IPS-NIHi7 (cell line): ENCODE data around the gene PALM3.
"Not testable (repeated sequence)": the region's sequence is repeated elsewhere in the genome, so short reads cannot be mapped to it uniquely, and the experiment has no call there.

Experiments used
- DNase-seq: peaks from one replicate; pipeline ENCODE4 v3.0.0; 2012; ENCODE audit warnings: mixed read lengths; ENCODE audit errors: extremely low spot score

Gene PALM3

DNA sequence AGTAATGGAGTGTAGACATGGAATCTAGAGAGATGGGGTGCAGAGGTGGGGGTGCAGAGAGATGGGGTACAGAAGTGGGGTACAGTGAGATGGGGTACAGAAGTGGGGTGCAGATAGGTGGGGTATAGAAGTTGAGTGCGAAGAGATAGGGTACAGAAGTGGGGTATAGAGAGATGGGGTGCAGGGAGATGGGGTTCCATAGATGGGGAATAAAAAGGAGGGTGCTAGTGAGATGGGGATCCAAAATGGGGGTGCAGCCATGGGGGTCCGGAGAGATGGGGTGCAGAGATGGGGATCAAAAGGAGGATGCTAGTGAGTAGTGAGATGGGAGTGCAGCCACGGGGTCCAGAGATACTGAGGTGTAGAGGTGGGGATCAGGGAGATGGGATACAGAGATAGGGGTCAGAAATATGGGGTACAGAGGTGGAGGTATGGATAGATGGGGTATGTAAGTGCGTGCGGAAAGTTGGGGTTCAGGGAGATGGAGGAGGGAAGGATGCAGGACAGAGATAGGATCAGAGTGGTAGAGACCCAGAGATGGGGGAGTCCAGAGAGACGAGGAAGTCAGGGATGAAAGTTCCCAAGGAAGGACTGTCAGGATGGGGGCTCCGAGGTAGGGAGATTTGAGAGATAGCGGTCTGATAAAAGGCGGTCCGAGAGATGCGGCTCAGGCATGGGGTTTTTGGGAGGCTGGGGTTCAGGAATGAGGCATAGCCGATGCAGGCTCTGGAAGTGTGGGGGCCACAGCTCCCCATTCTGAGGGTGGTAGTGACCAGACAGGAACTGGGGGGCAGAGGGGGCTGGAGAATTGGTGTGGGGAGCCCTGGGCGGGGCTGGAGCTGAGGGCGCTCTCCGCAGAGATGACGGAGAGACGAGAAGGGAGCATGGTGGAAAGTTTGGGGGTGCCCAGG lies 3.4 kb downstream of the PALM3 start:
- no peak for DNase-seq

DNA sequence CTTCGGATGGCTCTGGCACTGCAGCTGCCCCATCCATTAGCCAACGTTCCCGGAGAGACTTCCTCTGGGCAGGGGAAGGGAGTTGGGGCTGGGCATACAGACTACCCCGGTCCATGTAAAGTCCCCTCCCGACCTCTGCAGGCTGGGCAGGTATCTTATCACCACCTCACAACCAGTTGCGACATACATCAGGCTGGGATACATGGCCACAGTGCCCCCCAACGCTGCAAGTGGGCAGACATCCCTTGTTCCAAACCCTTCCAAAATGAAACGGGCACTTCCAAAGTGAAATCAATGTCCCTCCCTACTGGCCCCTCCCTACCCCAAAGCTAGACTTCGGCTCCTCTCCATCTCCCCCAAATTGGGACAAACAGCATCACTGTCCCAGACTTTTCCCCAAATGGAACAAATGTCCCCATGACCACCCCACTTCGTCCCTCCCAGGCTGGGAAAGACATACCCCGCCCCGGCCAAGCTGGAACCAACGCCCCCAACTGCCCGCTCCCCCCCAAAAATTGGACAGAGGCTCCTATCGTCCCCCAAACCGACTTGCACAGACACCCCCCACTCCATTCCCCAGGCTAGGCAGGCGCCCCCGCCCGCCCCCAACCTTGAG lies 5.0 kb downstream of the PALM3 start:
- DNase-seq: peak; percentile 10

DNA sequence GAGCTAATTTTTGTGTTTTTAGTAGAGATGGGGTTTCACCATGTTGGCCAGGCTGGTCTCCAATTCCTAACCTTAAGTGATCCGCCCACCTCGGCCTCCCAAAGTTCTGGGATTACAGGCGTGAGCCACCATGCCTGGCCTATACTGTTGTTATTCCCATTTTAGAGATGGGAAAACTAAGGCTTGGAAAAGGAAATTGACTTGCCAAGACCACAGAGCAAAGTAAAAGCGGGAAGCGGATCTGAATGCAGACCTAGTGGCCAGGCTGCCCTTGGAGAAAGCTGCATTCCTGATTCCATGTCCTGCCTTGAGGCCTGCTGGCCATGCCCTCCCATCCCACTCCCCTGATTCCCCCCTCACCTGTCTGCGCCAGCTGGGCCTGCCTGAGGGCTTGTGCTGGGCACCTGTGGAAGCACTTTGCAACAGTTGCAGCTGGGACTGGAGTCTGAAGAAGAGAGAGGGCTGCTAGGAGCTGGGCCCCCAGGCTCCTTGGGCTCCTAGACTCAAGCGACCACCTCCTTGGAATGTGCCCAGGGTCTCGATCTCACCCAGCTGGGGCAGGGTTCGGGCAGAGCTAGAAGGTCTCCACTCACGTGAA lies 5.7 kb downstream of the PALM3 start:
- DNase-seq: no peak

DNA sequence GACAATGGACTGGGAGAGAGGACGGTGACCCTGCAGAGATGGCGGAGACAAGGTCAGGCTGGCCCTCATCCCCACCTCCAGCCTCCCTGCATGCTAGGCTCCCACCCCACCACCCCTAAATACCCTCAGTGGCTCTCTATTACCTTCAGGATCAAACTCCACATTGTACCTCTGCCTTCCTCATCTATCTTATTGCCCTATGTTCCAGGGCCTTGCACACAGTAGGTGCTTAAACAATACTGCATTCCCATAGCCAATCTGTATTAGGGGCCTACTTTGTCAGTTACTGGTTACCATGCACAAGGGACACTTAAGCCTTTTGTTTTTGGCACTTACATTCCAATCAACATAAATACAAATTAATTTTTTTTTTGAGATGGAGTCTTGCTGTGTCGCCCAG lies 6.5 kb downstream of the PALM3 start:
- DNase-seq: no peak

DNA sequence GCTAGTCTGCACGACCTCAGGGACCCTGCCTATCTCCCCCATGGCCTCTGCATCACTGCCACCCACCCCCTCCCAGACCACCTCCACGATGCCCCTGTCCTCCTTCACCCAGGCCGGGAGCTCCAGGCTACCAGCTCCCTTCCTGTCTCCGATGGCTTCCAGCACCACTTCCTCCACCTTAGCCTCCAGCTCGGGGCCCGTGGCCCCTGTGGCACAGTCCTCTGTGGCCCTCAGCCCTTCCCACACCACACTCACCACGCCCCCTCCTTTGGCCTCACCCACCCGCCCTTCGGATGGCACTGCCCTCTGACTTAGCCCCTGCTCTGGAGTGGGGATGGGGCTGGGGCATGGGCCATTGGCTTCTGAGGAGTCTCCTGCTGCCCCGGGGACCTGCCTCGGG lies 7.2 kb downstream of the PALM3 start:
- DNase-seq: no peak

DNA sequence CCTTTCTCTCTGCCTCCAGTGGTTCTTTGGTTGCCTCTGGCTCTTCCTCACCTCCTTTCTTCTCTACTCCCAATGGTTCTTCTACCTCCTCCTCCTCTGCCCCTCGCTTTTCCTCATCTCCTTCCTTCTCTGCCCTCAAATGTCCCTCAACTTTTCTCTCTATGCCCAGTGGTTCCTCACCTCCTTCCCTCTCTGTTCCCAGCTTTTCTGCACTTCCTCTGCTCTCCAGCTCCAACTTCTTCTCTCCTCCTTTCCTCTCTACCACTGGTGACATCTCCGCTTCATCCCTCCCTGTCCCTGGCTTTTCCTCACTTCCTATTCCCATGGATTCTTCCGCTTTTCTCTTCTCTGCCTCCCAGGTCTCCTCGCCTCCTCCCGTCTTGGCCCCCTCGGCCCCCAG lies 7.8 kb downstream of the PALM3 start:
- DNase-seq: no peak

DNA sequence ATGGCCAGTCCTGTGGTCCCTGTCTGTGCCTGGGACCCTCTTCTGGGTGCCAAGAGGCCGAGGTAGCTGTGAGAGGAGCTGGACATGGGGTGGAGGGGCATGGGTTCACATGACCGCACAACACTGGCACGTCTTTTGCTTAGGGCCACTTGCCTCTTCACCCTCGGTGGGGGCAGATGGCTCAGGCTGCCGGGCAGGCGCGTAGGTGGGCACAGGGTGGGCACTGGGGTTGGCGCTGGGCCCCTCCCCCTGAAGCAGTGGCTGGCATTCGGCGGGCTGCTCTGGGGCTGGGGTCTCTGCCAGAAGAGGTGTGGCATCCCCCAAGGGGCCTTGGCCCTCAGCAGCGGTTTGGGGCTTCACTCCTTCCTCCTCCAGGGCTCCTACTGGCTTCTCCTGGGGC lies 8.4 kb downstream of the PALM3 start:
- no peak for DNase-seq

DNA sequence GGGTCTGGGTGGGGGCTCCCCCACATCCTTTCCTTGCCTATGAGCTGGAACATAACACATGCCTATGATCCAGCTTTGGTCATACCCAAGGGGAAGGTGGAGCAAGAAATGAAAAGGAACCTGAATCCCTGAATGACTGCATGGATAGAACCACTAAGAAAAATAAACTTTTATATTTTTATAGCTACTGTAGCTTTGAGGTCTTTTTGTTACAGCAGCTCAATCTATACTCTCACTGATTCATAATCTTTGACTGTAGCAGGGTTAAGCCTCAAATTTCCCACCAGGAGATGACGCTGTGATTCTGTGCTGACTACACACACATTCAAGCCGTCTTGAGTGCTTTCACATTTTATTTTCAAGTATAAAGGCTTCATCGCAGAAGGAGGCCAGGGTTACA lies 8.8 kb downstream of the PALM3 start:
- DNase-seq: no peak

DNA sequence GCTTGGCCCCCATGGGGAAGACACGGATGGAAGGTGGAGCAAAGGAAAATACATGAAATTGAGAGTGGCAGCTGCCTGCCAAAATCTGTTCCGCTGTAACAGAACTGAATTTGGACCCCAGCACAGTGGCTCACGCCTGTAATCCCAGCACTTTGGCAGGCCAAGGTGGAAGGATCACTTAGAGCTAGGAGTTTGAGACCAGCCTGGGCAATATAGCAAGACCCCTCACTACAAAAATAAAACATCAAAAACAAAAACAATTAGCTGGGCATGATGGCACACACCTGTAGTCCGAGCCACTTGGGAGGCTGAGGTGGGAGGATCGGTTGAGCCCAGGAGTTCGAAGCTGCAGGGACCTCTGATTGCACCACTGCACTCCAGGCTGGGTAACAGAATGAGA lies 9.4 kb downstream of the PALM3 start:
- DNase-seq: no peak

DNA sequence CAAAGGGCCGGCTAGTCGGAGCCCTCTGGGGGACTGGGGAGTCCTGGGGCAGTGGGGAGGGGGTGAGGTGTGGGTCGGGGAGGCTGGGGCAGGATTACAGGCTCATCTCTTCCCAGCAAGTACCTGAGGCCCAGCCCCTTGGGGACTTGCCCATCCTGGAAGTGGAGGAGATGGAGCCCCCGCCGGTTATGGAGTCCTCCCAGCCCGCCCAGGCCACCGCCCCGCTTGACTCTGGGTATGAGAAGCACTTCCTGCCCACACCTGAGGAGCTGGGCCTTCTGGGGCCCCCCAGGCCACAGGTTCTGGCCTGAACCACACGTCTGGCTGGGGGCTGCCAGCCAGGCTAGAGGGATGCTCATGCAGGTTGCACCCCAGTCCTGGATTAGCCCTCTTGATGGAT lies 9.9 kb downstream of the PALM3 start:
- DNase-seq: no peak

DNA sequence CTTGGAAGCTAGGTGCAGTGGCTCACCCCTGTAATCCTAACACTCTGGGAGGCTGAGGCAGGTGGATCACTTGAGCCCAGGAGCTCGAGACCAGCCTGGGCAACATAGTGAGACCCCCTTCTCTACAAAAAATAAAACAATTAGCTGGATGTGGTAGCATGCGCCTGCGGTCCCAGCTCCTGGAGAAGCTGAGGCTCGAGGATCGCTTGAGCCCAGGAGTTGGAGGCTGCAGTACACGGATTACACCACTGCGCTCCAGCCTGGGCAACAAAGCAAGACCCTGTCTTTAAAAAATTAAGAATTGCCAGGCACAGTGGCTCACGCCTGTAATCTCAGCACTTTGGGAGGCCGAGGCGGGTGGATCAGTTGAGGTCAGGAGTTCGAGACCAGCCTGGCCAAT lies 10.9 kb downstream of the PALM3 start:
- not testable (repeated sequence) for DNase-seq

DNA sequence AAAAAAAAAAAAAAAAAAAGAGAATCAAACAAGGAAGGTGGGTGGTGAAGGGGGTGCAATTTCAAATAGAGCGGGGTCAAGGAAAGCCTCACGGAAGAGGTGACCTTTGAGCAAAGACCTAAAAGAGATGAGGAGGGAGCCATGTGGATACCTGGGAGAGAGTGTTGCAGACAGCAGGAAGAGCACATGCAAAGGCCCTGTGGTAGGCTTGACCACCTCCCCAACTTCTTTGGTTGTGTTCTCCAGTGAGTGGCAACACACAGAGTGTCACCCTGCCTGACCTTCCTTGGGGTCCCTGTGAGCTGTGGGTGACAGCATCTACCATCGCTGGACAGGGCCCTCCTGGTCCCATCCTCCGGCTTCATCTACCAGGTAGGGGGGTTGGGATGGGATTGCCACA lies 11.4 kb downstream of the PALM3 start:
- no peak for DNase-seq

DNA sequence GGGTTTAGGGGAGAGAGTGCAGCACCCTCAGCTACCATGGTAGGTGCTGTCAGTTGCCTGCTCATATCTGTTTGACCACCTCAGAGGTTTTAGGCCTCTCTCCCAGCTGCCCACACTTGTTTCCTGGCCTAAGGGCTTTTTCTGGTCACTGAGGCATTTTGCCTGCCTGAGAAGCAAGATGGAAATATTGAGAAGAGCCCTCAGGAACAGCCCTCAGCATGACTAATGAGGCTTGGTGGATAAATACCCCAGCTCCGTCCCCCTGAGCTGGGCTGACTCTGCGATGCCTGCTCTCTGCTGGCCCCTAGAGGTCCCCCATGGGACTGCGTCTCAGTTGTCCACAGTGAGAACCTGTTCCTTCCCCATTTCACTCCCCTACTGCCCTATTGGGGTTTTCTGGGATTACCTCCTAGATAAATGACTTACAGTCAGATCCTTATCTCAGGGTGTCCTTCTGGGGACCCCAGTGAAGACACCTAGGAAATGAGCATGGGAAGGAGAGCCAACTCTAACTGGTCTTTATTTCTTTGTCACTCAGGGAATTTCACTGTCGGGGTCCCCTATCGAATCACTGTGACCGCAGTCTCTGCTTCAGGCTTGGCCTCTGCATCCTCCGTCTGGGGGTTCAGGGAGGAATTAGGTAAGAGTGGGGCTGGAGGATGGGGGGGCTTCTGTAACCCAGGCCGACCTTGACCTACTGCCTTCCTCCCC lies 13.3 kb downstream of the PALM3 start:
- peak; percentile 89 for DNase-seq

DNA sequence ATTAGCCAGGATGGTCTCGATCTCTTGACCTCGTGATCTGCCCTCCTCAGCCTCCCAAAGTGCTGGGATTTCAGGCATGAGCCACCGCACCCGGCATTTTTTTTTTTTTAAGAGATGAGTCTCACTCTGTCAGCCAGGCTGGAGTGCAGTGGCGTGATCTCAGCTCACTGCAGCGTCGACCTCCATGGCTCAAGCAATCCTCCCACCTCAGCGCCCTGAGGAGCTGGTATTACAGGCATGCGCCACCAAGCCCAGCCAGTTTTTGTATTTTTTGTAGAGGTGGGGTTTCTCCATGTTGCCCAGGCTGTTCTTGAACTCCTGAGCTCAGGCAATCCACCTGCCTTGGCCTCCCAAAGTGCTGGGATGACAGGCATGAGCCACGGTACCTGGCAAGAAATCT lies 14.0 kb downstream of the PALM3 start:
- DNase-seq: not testable (repeated sequence)

DNA sequence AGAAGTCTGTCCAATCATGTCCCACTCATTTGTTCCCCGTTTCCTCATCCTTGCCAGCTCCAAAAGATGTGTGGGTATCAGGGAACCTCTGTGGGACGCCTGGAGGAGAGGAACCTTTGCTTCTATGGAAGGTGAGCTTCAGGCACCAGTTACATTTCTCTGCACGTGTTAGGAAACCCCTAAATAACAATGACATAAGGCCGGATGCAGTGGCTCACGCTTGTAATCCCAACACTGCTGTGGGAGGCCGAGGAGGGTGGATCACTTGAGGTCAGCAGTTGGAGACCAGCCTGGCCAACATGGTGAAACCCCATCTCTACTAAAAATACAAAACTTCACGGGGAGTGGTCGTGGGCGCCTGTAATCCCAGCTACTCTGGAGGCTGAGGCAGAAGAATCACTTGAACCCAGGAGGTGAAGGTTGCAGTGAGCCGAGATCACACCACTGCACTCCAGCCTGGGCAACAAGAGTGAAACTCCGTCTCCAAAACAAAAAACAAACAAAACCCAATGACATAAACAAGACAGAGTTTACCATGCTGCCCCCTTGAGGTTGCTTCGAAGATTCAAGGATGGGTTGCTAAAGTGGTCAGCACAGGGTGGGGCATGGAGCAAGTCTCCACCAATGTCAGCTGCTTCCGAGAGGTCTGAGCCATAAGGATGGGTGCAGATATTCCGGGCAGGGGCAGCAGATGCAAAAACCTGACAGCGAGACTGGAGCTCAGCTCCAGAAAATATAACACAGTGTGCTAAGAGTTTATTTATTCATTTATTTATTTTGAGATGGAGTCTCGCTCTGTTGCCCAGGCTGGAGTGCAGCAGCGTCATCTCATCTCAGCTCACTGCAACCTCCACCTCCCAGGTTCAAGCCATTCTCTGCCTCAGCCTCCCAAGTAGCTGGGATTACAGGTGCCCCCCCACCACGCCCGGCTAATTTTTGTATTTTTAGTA lies 18.9 kb downstream of the PALM3 start:
- peak; percentile 85 for DNase-seq

DNA sequence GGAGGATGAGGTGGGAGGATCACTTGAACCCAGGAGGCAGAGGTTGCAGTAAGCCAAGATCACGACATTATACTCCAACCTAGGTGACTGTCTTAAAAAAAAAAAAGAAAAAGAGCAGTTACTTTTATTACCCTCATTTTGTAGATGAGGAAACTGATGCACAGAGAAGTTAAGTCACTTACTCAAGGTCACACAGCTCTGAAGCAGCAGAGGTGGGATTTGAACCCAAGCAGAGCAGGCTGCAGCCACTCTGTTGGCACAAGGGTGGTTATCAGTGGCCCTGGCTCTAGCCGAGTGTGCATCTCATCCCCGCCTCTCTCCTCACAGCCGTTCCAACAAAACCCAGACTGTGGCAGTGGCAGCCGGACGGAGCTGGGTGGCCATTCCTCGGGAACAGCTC lies 22.7 kb downstream of the PALM3 start:
- no peak for DNase-seq

DNA sequence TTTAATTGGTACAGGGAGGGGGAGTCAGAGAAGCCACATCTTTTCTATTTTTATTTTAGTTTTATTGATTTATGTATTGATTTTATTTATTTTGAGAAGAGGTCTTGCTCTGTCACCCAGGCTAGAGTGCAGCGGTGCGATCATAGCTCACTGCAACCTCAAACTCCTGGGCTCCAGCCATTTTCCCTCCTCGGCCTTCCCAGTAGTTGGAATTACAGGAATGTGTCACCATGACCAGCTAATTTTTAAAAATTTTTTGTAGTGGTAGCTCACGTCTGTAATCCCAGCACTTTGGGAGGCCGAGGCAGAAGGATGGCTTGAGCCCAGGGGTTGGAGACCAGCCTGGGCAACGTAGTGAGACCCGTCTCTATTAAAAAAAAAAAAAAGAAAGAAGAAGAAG lies 26.2 kb downstream of the PALM3 start:
- no peak for DNase-seq

DNA sequence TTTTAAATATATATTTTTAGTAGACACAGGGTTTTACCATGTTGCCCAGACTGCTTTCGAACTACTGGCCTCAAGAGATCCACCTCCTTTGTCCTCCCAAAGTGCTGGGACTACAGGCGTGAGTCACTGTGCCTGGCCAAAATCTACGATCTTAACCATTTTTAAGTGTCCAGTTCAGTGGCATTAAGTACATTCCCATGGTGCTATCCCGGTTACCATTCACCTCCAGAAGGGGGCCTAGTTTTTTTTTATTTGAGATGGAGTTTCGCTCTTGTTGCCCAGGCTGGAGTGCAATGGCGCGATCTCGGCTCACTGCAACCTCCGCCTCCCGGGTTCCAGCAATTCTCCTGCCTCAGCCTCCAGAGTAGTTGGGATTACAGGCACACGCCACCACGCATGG lies 26.7 kb downstream of the PALM3 start:
- not testable (repeated sequence) for DNase-seq

DNA sequence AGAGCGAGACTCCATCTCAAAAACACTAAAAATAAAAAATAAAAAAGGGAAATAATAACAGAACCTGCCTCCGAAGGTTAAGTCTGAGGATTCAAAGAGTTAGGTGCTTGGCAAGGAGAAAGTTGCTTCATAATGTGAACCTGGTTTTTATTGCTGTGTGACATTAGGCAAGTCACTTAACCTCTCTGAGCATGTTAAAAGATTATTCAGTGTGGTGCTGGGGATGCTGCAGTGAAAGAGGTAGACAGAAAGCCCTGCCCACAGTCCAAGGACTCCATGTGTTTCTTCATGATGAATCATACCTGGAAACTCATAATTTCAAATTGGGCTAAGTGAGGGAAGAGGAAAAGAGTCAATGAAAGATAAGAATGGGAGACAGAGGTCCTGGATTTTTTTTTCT lies 27.9 kb downstream of the PALM3 start:
- DNase-seq: no peak

DNA sequence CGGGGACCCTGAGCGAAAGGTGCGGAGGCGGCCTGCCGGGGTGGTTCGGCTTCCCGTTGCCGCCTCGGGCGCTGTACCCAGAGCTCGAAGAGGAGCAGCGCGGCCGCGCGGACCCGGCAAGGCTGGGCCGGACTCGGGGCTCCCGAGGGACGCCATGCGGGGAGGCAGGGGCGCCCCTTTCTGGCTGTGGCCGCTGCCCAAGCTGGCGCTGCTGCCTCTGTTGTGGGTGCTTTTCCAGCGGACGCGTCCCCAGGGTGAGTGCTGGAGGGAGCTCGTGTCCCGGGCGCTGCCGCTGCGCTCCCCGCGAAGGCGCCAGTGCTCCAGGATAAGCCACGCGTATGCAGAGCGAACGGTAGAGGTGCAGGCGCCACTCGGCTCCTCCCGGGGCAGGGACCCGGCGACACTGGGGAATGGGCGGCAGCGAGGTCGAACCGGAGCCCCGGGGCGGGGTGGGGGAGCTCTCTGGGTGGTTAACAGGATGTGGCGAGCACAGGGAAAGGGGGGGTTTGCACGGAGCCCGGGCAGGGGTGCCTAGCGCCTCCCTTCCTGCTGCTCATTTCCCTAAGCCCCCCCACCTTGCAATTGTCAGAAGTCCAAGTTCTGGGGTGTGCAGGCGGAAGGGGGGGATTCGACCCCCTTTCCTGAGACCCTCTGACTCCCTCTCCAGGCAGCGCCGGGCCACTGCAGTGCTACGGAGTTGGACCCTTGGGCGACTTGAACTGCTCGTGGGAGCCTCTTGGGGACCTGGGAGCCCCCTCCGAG lies 30.0 kb downstream of the PALM3 start, which contains the start of gene IL27RA:
Gene IL27RA (plus strand): TSS at position 44 of the 762 bp plus-strand sequence. CDS start 111 bp downstream, at position 155.
- DNase-seq: peak; percentile 73
